ENCODE results near the gene ZBTB11.
"Not testable (repeated sequence)": the region's sequence is repeated elsewhere in the genome, so short reads cannot be mapped to it uniquely, and the experiment has no call there.

GRCh38 chr3:101678837-101679236 is 1.9 kb upstream of the ZBTB11 start:
- TF ChIP-seq CTCF, POLR2A (IDR thresholded peaks at IDR 0.05): not testable (repeated sequence)

Data from stomach (tissue), 4 donors.